NCI-H1436 treated with DMSO at 0.1 percent for 48 hours (cell line): ENCODE measurements around the gene PLA2G4B.

ENCODE experiments used
- DNase-seq: peaks from one replicate; lab custom pipeline; 2025; lab: John Stamatoyannopoulos, UW

The PLA2G4B gene

DNA sequence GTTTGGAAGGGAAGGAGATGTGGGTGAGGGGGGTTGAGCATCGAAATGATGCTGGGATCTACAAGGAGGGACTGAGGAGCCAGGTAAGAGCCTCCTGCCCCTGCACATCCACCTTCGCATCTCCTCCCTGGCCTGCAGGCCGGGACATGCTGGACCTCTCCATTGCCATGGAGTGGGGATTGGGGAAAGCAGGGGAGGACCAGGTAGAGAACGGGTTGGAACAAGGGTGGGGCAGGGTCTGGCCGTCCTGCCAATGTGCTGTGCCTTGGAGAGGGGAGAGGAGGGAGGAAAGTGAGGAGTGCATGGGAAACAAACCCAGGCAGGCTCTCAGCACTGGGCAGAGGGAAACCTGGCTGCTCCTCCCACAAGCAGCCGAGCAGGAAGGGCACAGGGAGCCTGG is 10.6 kb downstream of the PLA2G4B start:
- no peak for DNase-seq

DNA sequence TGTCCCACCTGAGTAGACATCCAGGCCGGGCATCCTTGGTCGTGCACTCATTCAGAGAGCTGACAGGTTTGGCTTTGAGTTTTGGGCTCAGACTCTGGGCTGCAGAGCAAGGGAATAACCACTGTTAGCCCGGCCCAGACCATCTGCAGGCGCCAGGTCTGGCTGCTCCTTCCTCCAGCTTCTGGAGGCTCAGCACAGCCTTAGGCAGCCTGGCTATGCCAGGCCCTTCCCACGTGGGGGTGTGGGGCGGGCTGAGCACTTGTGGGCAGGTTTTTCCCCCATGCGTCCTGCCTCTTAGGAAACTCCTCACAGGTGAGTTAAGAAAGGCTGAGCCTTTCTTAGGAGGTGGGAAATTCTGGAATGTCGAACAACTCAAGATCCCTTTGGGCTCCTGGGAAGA is 11.2 kb downstream of the PLA2G4B start:
- no peak for DNase-seq

DNA sequence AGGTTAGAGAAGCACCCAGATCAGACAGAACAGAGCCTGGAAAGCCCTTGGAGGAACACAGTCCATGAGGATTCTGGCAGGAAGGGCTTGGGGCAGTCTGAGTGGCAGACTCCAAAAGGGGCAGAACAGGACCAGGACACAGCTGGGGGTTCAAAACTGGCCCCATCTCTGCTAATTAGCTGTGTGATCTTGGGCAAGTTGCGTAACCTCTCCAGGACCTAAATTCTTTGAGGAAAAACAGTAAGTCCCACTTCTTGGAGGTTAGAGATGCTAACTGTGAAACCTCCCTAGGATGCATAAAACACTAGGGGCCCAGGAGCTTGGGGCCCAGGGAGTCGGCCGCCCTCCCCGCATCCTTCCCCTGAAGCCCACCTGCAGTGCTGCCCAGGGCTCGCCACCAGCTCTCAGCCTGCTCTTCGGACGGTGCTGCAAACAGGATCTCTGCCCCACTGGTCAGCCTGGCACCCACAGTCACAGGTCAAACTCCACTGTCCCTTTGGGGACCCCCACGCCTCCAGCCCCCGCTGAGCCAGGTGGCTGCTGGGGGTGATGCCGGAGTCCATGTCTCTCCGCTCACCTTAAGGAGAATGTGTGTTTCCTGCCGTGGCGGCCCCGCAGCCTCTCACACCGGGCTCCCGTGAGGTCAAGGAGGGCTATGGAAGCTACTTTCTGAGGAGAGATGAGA is 12.0 kb downstream of the PLA2G4B start:
- DNase-seq, result no peak

DNA sequence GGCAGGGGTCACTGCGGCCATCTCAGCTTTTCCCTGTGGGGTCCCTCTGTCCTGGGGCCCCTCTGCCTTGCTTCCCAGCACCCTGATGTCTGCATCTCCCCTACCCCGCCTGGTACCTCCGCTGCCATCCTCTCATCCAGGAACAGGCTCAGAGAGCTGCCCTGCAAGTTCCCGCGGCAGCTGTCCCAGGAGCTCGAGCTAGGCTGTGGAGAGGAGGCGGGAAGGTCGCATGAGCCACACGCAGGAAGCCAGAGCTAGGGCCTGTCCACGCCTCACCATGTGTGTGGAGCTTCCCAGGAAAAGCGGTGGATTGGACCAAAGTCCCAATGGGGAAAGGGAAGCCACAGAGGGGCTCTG is 12.5 kb downstream of the PLA2G4B start:
- DNase-seq, result no peak

DNA sequence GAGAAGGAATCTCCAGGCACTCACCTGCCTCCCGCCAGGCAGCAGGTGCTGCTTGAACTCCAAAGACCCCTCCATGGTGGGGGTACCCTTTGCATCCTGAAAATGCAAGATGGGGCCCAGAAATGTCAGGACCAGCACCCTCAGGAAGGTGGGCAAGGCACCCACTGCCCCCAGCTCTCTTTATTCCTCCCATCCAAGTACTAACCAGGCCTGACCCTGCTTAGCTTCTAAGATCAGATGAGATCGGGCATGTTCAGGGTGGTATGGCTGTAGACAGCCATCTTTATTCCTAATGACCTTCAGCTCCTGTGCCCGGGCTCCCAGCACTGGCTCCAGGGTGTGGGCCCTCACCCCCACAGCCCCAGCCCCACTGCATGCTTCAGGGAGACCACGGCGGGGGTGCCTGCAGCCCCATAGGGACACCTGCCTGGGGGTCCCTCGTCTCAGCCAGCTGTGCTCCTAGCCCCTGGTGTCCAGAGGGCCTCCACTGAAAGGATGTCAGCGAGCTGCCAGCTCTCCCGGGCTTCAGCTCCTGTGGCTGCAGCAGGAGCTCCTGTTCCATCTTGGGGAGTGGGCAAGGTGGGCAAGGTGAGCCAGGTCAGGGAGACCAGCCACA is 13.2 kb downstream of the PLA2G4B start:
- DNase-seq, result no peak

DNA sequence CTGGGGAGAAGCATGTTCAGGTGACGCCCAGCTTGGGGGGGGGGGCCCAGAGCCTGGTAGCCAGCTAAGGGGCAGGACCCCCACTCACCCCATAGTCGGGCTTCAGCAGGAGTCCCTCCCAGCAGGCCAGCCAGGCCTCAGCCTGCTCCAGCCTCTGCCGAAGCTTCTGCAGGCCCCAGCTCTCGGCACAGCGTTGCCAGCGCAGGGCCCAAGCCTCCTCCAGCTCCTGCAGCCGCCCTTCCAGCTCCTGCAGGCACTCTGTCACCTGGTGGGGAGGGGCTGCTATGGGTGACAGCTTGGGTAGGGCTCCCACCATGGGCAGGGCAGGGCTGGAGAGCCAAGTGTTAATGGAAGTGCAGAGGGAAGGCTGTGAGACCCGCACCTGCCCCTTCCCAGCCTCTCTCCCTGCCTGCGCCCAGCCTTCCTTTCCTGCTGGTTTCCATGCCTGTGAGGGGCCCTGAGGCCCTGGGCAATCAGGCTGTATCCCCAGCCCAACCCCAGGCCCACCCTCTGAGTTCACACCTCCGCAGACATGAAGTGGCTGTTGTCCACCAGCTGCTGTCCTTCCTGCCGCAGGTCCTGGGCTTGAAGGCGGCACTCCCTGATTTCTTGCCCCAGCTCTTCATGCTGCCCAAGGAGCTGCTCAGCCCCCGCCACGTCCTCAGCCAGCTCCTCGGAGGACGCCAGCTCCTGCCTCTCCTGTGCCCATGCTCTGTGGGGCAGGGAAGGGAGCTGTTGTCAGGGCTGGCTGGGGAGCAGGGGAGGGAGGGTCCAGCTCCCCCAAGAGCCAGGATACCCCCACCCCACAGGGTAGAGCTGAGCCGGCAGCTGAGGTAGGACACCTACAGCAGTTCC is 14.3 kb downstream of the PLA2G4B start:
- no peak for DNase-seq

DNA sequence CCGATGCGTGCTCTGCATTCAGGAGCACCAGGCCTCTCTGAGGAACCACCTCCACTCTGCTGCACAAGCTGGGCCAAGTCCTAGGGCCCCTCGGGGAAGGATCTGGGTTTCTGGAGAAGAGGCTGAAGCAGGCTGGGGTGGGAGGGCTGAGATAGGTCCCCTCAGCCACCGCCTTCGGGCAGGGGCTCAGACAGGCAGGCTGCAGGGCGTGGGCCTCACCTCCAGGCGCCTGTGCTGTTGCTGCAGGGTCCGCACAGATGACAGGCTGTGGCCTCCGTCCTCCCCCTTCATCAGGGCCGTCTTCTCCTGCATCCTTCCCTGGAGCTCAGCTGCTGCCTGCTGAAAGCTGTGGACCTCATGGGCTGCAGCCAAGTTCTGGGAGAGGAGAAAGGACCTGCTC is 15.2 kb downstream of the PLA2G4B start:
- no peak for DNase-seq

DNA sequence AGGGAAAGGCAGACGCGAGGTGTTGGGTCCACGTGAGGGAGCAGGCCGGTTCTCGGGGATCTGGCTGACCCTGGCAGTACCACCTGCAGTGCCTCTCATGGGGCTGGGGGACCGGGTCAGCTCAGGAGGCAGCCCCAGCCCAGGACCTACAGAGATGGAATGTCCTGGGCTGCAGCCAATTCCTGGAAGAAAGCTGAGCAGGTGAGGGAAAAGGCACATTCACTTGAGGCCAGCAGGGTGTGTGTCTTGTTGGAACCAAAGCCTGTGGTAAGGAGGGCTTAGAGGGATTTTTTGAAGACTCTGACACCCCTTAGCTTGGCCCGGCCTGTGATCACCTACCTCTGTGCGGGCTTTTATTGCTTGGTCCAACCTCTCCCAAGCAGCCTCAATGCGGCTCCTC is 15.8 kb downstream of the PLA2G4B start:
- no peak for DNase-seq

DNA sequence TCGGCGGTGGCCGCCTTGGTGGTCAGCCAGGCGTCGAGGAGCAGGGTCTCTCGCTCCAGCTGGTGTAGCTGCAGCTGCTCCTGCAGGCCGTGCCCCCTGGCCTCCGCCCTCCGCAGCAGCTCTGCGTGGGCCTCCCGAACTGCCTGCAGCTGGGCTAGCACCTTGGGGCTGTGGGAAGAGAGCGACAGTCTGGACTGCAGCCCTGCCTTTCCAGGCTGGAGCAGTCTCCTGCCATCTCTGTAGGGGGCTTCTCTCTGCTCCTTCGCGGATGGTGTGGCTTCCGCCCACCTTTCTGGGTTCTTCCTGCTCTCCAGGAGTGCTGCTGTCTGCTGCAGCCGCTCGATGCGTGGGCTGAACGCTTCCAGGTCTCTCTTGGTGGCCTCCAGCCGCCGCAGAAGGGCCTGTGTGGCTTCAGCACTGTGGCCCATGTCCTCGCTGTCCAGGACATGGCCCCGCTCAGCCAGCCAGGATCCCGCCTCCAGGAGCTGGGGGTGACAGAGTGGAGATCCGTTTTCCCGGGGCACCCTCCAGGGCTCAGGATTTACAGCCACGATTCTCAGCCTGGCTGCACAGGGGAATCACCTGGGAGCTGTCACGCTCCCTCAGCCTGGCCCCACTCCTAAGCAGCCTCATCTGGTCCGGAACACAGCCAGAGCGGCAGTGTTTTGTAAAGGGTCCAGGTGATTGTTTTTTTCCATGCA is 16.8 kb downstream of the PLA2G4B start:
- no peak for DNase-seq

DNA sequence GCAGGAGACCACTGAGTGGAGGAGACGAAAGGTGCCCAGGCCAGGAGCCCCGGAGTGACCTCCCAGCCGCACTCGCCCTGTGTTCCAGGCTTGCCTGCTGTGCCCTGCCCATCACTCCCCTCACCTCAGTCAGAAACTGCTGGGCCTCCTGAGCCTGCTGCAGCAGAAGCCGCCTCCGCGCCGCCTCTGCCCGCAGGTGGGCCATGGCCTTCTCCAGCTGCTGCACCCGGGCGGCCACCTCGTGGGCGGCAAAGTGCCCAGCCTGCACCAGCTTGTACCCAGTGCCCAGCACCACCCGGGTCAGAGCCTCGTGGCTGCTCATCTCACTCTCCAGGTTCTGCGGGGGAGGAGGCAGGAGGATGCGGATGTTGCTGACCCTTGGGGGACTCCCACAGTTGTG is 17.6 kb downstream of the PLA2G4B start:
- no peak for DNase-seq

DNA sequence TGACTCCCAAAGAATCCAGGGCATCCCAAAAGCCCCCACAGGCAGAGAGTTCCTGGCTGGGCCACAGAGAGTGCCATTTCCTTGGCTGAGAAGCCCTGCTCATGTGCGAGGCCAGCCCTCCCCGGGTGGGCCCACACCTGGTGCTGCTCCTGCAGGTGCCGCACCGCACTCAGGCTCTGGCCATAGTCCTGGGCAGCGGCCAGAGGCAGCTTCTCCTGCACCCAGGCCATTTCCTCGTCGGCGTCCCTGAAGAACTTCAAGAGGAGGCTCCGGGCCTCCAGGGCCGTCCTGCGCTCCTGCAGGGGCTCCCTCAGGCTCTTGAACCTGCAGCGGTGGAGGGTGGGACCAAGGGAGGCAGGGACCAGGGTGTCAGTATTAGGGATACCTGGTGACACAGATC is 18.1 kb downstream of the PLA2G4B start:
- DNase-seq, result no peak

DNA sequence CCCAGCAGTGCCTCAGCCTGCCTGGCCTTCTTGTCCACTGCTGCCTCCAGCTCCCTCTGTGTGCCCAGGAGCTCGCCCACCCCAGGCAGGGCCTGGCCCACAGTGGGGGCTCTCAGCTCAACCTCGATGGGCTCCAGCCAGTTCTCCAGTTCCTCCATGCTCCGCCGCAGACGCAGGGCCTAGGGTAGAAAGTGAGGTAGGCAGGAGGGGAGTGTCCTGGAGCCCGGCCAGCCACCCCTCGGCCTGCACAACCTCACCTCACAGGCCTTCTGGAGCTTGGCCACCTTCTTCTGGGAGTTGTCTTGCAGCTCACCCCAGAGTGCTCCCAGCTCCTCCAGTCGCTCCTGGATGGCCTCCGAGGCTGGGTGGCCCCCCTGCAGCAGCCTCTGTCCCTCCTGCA is 18.7 kb downstream of the PLA2G4B start:
- no peak for DNase-seq

DNA sequence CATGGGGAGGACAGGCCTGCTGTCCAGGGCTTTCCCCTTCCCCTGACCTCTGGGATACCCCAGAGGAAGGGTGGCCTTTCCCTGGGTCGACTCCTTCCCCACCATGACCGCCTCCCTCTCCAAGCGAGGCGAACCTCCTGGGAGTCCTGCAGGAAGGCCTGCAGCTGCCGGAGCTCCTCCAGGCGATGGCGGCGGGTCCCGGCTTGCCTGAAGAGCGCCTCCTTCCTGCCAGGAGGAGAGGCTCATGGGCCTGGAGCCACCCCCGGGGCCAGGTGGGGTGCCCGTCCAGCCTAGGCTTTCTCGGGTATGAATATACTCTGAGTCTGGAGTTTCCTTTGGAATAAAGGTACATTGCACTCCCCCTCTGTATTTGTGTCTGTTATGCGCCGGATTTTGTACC is 20.1 kb downstream of the PLA2G4B start:
- DNase-seq, result no peak

DNA sequence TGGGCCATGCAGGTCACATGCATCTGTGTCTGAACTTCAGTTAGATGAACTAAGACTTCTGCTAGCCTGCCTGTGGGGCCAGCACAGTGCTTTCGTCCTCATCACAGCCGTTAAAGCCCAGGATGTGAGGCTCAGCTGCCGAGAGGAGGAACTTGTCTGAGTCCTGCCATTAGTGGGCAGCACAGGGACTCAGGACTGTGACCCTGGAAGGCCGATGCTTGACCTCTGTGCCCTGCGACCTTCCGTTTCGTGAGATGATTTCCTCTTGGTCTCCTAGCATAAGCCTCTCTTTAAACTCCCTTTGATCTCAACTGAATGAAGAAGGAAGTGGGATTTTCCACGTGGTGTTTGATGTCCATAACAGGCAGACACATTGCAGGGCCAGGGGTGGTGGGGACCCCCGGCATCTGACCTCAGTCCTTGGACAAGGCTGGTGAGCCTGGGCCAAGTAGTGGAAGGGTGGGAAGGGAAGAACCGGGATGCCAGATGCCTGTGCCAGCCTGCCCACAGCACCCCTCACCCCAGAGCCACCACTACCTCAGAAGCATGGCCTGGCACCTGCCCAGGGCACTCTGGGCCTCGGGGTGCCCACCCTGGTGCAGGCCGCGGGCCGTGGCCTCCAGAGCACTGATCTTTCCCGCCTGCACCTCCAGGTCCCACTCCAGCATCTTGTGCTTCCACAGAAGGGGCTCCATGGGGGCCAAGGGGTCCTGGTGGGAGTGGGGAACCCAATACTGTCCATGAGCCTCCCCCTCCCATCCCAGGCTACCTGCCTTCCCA is 21.6 kb downstream of the PLA2G4B start:
- no peak for DNase-seq

DNA sequence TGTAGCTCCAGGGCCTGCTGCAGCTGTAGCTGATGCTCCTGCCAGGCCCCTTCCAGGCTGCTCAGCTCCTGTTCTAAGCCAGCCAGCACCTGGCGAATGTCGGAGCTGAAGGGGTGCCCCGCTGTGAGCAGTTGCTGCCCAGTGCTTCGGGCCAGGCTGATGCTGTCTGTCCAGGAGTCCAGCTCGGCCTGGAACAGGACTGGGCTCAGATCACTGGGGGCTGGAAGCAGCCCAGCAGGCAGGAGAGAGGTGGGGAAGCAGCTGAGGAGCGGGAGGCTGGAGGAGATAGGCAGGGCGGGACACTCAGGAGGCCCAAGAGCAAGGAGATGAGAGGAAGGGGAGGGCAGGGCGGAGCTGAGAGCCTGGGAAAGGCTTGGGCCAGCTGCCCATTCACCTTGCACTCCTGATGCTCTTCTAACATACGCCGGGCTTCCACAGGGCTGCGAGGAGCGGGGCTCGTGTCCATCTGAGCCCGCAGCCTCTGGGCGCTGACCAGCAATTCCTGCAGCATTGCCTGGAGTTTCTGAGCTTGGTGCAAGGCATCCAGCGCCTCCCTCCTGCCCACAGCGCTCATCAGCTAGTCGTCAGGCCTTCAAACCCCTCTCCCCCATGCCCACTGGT is 23.2 kb downstream of the PLA2G4B start:
- DNase-seq, result no peak

DNA sequence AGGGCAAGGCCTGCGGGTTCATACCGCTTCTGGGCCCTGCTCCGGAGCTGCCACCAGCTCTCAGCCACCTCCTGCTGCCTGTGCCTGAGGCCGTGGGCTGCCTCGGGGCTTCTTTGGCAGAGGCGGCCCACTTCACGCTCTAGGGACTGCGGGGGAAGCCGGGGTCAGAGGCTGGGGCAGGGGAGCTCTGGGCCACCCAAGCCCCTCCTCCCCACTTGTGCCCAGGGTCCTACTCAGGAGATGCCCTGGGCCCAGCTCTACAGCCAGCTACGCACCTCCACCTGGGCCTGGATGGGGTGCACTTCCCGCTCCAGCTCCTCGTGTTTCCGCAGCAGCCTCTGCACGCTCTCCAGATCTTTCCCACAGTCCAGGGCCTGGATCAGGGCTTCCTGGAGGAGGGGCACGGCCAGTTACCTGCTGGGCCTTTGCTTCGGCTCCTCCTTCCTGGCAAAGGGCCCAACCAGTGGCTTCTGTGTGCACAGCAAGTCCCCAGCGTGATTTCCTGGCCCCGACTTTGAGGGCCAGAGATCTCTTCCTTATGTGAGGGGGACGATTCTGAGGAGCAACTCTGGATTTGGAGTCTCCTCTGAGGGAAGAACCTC is 24.0 kb downstream of the PLA2G4B start:
- no peak for DNase-seq

DNA sequence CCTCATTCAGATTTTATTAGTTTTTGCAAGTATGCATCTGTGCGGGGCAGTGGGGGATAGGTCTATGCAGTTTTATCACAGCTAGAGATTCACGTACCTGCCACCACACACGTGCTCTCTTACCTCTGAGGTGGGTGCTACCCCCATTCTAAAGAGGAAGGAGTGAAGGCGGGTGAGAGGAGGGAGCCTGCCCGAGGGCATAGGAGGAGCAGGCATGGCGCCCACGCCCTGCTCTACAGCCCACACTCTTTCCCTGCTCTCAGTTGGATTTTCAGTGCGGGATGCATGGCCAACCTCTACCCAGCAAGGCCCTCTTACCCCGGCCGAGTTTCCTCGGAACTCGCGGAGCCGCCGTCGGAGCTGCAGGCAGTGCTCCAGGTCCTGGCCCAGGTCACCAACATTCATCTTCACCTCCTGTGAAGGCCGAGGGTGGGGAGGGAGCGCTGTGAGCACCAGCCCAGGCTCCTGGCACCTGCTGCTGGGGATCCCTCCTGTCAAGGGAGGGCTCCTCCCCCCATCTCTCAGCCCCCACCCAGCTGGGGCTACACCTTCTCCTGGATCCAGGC is 26.9 kb downstream of the PLA2G4B start:
- DNase-seq, result no peak

DNA sequence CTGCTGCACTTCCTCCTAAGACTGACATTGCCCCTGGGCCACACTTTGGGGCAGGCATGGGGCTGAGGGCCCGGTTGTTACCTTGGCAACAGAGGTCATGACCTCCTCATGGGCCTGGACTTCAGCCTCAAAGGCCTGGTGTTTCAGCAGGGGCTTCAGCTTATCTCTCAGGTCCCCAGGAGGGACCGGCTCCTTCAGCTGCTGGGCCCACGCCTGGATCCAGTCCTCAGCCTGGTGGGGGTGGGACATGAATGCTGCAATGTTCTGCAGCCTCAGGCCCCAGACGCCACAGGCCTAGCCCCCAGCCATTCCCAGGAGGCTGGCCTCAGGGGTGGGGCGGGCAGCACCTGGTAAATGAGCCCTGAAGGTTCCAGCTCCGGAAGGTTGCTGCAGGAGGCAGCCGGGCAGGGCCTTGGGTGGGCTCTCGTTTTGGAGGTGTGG is 27.6 kb downstream of the PLA2G4B start:
- DNase-seq, result no peak

DNA sequence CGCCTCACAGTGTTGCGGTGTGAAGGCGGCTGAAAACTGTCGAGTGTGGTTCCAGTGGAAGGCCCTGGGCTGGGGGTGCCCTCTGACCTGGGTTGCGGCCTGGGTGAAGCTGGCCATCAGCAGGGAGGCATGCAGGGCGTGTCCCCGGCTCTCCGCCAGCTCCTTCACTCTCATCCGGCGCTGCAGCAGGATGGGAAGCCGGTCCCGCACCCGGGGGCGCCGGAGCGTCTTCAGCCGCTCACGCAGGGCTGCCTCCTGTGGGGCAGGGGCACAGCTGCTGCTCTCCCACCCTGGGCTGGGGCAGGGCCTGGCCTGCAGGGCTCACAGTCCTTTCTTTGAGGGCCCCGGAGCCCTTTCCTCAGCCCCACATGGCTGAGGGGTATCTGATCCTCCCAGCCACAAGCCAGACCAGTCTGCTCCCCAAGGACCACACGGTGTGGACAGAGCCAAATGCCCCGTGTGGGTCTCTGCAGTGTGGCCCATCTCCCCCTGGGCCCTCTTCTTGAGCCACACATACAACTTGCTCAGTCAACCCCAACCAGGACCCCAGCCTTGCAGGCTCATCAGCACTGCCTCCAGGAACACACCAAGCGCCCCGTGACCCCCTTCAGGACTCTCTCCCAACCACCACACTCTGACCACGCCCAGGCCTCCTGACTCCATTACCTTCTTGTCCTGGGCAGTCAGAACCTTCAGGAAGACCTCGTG is 28.4 kb downstream of the PLA2G4B start:
- no peak for DNase-seq

DNA sequence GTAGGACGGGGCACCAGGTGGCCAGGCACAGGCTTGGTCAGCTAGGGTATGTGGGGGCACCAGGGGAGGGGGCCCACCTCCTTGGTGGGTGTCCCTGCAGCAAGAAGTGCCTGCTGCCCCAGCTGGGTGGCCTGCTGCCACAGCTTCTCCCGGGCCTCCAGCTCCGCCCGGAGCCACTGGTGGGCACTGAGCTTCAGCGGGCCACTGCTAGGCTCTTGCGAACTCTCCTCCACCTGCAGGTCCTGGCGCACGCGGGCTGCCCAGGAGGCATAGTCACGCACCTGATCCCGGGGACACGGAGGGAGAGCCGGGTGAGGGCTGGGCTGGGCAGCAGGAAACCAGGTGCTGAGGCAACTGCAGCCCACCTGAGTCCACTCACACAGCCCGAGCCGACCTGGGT is 29.7 kb downstream of the PLA2G4B start:
- no peak for DNase-seq
